ENCODE measurements around the gene RUVBL1.
"Not testable (repeated sequence)": the region's sequence is repeated elsewhere in the genome, so short reads cannot be mapped to it uniquely, and the experiment has no call there.

RUVBL1 gene

GRCh38 chr3:128123538-128124368 lies at the start of gene RUVBL1:
TSS of gene RUVBL1 (minus strand) at chr3:128123812. CDS start at chr3:128123724, 88 bp downstream.
- peak; percentile 98 for DNase-seq (ENCODE audit: low read depth)

GRCh38 chr3:128173200-128173599 lies 49.6 kb upstream of the RUVBL1 start:
- no peak for DNase-seq (ENCODE audit: low read depth)

GRCh38 chr3:128170866-128171516 lies 47.4 kb upstream of the RUVBL1 start:
- DNase-seq (ENCODE audit: low read depth): peak; percentile 80

- no peak for DNase-seq (ENCODE audit: low read depth)
These were observed 45.2 kb upstream of the RUVBL1 start for GRCh38 chr3:128168836-128169235.

GRCh38 chr3:128167973-128168674 lies 44.5 kb upstream of the RUVBL1 start:
- DNase-seq (ENCODE audit: low read depth): peak; percentile 31

- DNase-seq (ENCODE audit: low read depth): no peak
These were observed 44.0 kb upstream of the RUVBL1 start for GRCh38 chr3:128167646-128167972.

GRCh38 chr3:128166971-128167453 lies 43.4 kb upstream of the RUVBL1 start:
- DNase-seq (ENCODE audit: low read depth): no peak

- no peak for DNase-seq (ENCODE audit: low read depth)
These were observed 39.8 kb upstream of the RUVBL1 start for GRCh38 chr3:128163432-128163831.

- DNase-seq (ENCODE audit: low read depth): no peak
These were observed 37.0 kb upstream of the RUVBL1 start for GRCh38 chr3:128160661-128161060.

GRCh38 chr3:128155616-128156360 lies 32.2 kb upstream of the RUVBL1 start:
- no peak for DNase-seq (ENCODE audit: low read depth)

GRCh38 chr3:128154354-128154753 lies 30.7 kb upstream of the RUVBL1 start:
- not testable (repeated sequence) for DNase-seq (ENCODE audit: low read depth)

- DNase-seq (ENCODE audit: low read depth): peak; percentile 76
These were observed 29.8 kb upstream of the RUVBL1 start, which contains the start of gene EEFSEC for GRCh38 chr3:128153156-128154041. TSS of gene EEFSEC (plus strand) at chr3:128153481. CDS start at chr3:128153508, 27 bp downstream.

- peak; percentile 58 for DNase-seq (ENCODE audit: low read depth)
These were observed 29.0 kb upstream of the RUVBL1 start for GRCh38 chr3:128152419-128153155.

- no peak for DNase-seq (ENCODE audit: low read depth)
These were observed 28.2 kb upstream of the RUVBL1 start for GRCh38 chr3:128151758-128152274.

- no peak for DNase-seq (ENCODE audit: low read depth)
These were observed 26.0 kb upstream of the RUVBL1 start for GRCh38 chr3:128149650-128150049.

GRCh38 chr3:128146201-128146600 lies 22.6 kb upstream of the RUVBL1 start:
- no peak for DNase-seq (ENCODE audit: low read depth)

GRCh38 chr3:128145279-128145678 lies 21.7 kb upstream of the RUVBL1 start:
- no peak for DNase-seq (ENCODE audit: low read depth)

GRCh38 chr3:128144512-128145187 lies 21.0 kb upstream of the RUVBL1 start:
- DNase-seq (ENCODE audit: low read depth): no peak

GRCh38 chr3:128143496-128143895 lies 19.9 kb upstream of the RUVBL1 start:
- DNase-seq (ENCODE audit: low read depth): no peak

Measured in fibroblast of gingiva (primary cell).